ENCODE data around the gene LMBR1L.

Gene LMBR1L

GRCh38 chr12:49051777-49052438, 58.7 kb downstream of the LMBR1L start:
- DNase-seq = no peak

- DNase-seq = no peak
Measured at GRCh38 chr12:49051373-49051764, 59.3 kb downstream of the LMBR1L start.

GRCh38 chr12:49050507-49051372, 59.9 kb downstream of the LMBR1L start:
- DNase-seq = no peak

- DNase-seq = peak; percentile 16
Measured at GRCh38 chr12:49049566-49050224, 61.0 kb downstream of the LMBR1L start.

GRCh38 chr12:49048953-49049352, 61.7 kb downstream of the LMBR1L start:
- no peak for DNase-seq
